Effector memory CD4-positive, alpha-beta T cell (primary cell): Measurements from ENCODE around the gene CAPN15.

ENCODE experiments used
- DNase-seq, 3 donors: peaks; one replicate each; pipeline ENCODE4 v3.0.0-alpha.2; 2020
- H3K27ac ChIP-seq: 2 replicates; pipeline ENCODE4 v1.7.0; 2013; ENCODE audit warnings: mild to moderate bottlenecking, low read length, moderate library complexity; ENCODE audit not compliant: insufficient read depth, poor library complexity, severe bottlenecking
- H3K27me3 ChIP-seq: replicated peaks from 2 replicates; pipeline ENCODE4 v1.7.0; 2013; ENCODE audit warnings: mild to moderate bottlenecking, low read length; ENCODE audit not compliant: insufficient read depth, control insufficient read depth, poor library complexity, severe bottlenecking
- H3K36me3 ChIP-seq: 2 replicates; pipeline ENCODE4 v1.7.0; 2013; ENCODE audit warnings: mild to moderate bottlenecking, low read length, moderate library complexity; ENCODE audit not compliant: control insufficient read depth, insufficient read depth
- H3K4me1 ChIP-seq: 2 replicates; pipeline ENCODE4 v1.7.0; 2013; ENCODE audit warnings: low read length, mild to moderate bottlenecking; ENCODE audit not compliant: control insufficient read depth, insufficient read depth, poor library complexity, severe bottlenecking
- H3K4me3 ChIP-seq: 2 replicates; pipeline ENCODE4 v1.7.0; 2013; ENCODE audit warnings: low read length, low read depth, mild to moderate bottlenecking; ENCODE audit not compliant: insufficient read depth, poor library complexity, severe bottlenecking
- H3K9me3 ChIP-seq: 2 replicates; pipeline ENCODE4 v1.7.0; 2013; ENCODE audit warnings: mild to moderate bottlenecking, low read length, moderate library complexity; ENCODE audit not compliant: control insufficient read depth

The CAPN15 gene

GRCh38 chr16:534856-535445 lies 7.4 kb downstream of the CAPN15 start:
- H3K4me3 ChIP-seq, result no peak overlapping the region
- no peaks in the 10 kb centered on the region for H3K27me3 ChIP-seq
- no peaks in the 10 kb centered on the region for H3K9me3 ChIP-seq
- DNase-seq, result no peak
- peaks cover 7% of the 10 kb centered on the region for H3K4me1 ChIP-seq
- H3K27ac ChIP-seq, result no peak overlapping the region
- H3K36me3 ChIP-seq, result peaks cover 12% of the 10 kb centered on the region

- no peak overlapping the region for H3K27ac ChIP-seq
These were observed 8.2 kb downstream of the CAPN15 start for GRCh38 chr16:535446-536405.

GRCh38 chr16:536746-537145 lies 9.2 kb downstream of the CAPN15 start:
- H3K9me3 ChIP-seq, result no peaks in the 10 kb centered on the region
- no peak overlapping the region for H3K4me3 ChIP-seq
- H3K27me3 ChIP-seq, result no peaks in the 10 kb centered on the region
- DNase-seq, result no peak
- no peak overlapping the region for H3K27ac ChIP-seq
- peaks cover 12% of the 10 kb centered on the region for H3K36me3 ChIP-seq
- H3K4me1 ChIP-seq, result no peaks in the 10 kb centered on the region

More at GRCh38 chr16:535446-536405, 8.2 kb downstream of the CAPN15 start:
- DNase-seq, result no peak
- Histone ChIP-seq H3K36me3 (peaks cover 12% of the 10 kb centered on the region), H3K4me1 (no peaks in the 10 kb centered on the region), H3K9me3 (no peaks in the 10 kb centered on the region), H3K4me3 (no peak overlapping the region), H3K27me3 (no peaks in the 10 kb centered on the region)

- Histone ChIP-seq H3K4me3 (no peak overlapping the region), H3K36me3 (peaks cover 12% of the 10 kb centered on the region), H3K27me3 (no peaks in the 10 kb centered on the region), H3K4me1 (no peaks in the 10 kb centered on the region), H3K27ac (no peak overlapping the region), H3K9me3 (no peaks in the 10 kb centered on the region)
- no peak for DNase-seq
These were observed 10.2 kb downstream of the CAPN15 start for GRCh38 chr16:537415-538335.

- DNase-seq, result no peak
- H3K9me3 ChIP-seq, result no peaks in the 10 kb centered on the region
- no peaks in the 10 kb centered on the region for H3K4me1 ChIP-seq
- no peak overlapping the region for H3K27ac ChIP-seq
- H3K36me3 ChIP-seq, result peaks cover 12% of the 10 kb centered on the region
- H3K4me3 ChIP-seq, result no peak overlapping the region
- H3K27me3 ChIP-seq, result no peaks in the 10 kb centered on the region
These were observed 12.5 kb downstream of the CAPN15 start for GRCh38 chr16:539901-540530.

- Histone ChIP-seq H3K36me3 (peaks cover 12% of the 10 kb centered on the region), H3K4me3 (no peak overlapping the region), H3K27me3 (no peaks in the 10 kb centered on the region), H3K27ac (no peak overlapping the region), H3K9me3 (no peaks in the 10 kb centered on the region), H3K4me1 (no peaks in the 10 kb centered on the region)
- DNase-seq, result no peak
These were observed 13.3 kb downstream of the CAPN15 start for GRCh38 chr16:540645-541340.

- Histone ChIP-seq H3K9me3 (no peaks in the 10 kb centered on the region), H3K4me3 (no peak overlapping the region), H3K36me3 (peaks cover 19% of the 10 kb centered on the region), H3K27ac (no peak overlapping the region), H3K27me3 (no peaks in the 10 kb centered on the region), H3K4me1 (peaks cover 3% of the 10 kb centered on the region)
- no peak for DNase-seq
These were observed 16.0 kb downstream of the CAPN15 start for GRCh38 chr16:543301-544164.

GRCh38 chr16:544517-544916 lies 17.0 kb downstream of the CAPN15 start:
- H3K4me3 ChIP-seq, result no peak overlapping the region
- H3K27me3 ChIP-seq, result no peaks in the 10 kb centered on the region
- H3K36me3 ChIP-seq, result peaks cover 17% of the 10 kb centered on the region
- peaks cover 3% of the 10 kb centered on the region for H3K4me1 ChIP-seq
- DNase-seq, result no peak
- no peak overlapping the region for H3K27ac ChIP-seq
- H3K9me3 ChIP-seq, result no peaks in the 10 kb centered on the region
